Prostate gland (tissue), 2 donors: ENCODE data around the gene COL23A1. TPM values are rescaled to one million over a fixed set of nuclear protein-coding genes. Genes with fewer than 3 reads are reported as not detected.
"Not testable (repeated sequence)": the region's sequence is repeated elsewhere in the genome, so short reads cannot be mapped to it uniquely, and the experiment has no call there.

ENCODE experiments used
- DNase-seq: peaks from one replicate; pipeline ENCODE4 v3.0.0-alpha.2; 2019; ENCODE audit warnings: low spot score
- H3K27ac ChIP-seq, 2 donors: fragments of 200-600 bp; sonication (generic); 2 replicates each; pipeline ENCODE4 v1.5.1; 2017 to 2019
- H3K27me3 ChIP-seq: fragments of 200-600 bp; sonication (generic); replicated peaks from 2 replicates; pipeline ENCODE4 v1.5.1; 2019; ENCODE audit not compliant: insufficient read depth
- H3K36me3 ChIP-seq, 2 donors: fragments of 200-600 bp; sonication (generic); 1 replicate in 1 of 2; 2 replicates in 1 of 2; pipeline versions ENCODE4 v1.5.1 to v1.8.1; 2017 to 2019
- H3K4me1 ChIP-seq: fragments of 200-600 bp; sonication (generic); replicated peaks from 2 replicates; pipeline ENCODE4 v1.5.1; 2019
- H3K4me3 ChIP-seq, 2 donors: fragments of 200-600 bp; sonication (generic); 2 replicates each; pipeline ENCODE4 v1.5.1; 2017 to 2019
- H3K9me3 ChIP-seq: fragments of 200-600 bp; sonication (generic); 2 replicates; pipeline ENCODE4 v1.5.1; 2017
- POLR2A ChIP-seq: fragments of 450-650 bp; IDR thresholded peaks from one replicate; pipeline ENCODE4 v1.6.1; 2016; ENCODE audit warnings: antibody characterized with exemption, mild to moderate bottlenecking
- POLR2AphosphoS5 ChIP-seq: sonication (generic); formaldehyde crosslinking; IDR thresholded peaks from one replicate; pipeline ENCODE4 v1.6.1; 2017; ENCODE audit warnings: antibody characterized with exemption
- WGBS: methylation state at CpG from one replicate; pipeline ENCODE4 v1.1.5; 2018; 5-methylcytosine and 5-hydroxymethylcytosine counted together
- intact Hi-C: fragments of 100-400 bp; cut with DNase I; formaldehyde crosslinking; loops from one replicate; pipeline ENCODE4 v1.14.2; 2022
- total RNA-seq, 2 donors: library from RNA; depleted of rRNA; stranded (reverse); fragments of >200 nt; gene quantifications; one replicate each; pipeline ENCODE4 v1.1.0, GENCODE V29; 2016
- TF ChIP-seq, protein P1 (sequence below), 4 experiments: fragments of 200-600 bp in 2 of 4; fragments of 450-650 bp in 2 of 4; sonication (generic) in 2 of 4; IDR thresholded peaks; 1 replicate in 3 of 4; 2 replicates in 1 of 4; pipeline ENCODE4 v1.5.1; 2016 to 2019; ENCODE audit warnings: antibody characterized with exemption in 4 of 4, mild to moderate bottlenecking in 2 of 4, moderate library complexity in 2 of 4

COL23A1 gene
- total RNA-seq, 2 donors from 2014 or later = 2.7 to 6.1 TPM

DNA sequence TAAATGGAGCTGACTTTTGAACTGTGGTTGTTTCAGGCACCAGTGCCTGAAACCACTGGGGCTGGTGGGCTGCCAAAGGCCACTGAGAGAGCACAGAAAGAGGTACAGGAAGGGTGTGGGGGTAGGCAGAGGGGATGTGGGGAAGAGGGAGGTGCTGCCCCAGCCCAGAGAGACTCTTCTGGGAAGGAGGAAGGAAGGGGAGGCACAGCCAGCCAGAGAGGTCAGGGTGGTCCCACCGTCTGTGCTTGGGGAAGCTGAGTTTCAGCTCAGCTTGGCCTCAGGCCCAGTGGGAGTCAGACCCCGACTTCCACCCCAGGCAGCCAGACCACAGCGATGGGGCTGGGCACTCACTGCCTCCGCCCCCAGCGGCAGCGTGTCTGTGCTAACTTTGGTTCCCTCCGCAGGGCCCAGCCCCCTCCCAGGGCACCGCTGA, 348.9 kb downstream of the COL23A1 start:
- Histone ChIP-seq H3K27ac (no peak overlapping the region), H3K27me3 (no peaks in the 10 kb centered on the region)
- TF ChIP-seq POLR2AphosphoS5 (no peak), POLR2A (no peak)
- TF ChIP-seq, protein P1, sequence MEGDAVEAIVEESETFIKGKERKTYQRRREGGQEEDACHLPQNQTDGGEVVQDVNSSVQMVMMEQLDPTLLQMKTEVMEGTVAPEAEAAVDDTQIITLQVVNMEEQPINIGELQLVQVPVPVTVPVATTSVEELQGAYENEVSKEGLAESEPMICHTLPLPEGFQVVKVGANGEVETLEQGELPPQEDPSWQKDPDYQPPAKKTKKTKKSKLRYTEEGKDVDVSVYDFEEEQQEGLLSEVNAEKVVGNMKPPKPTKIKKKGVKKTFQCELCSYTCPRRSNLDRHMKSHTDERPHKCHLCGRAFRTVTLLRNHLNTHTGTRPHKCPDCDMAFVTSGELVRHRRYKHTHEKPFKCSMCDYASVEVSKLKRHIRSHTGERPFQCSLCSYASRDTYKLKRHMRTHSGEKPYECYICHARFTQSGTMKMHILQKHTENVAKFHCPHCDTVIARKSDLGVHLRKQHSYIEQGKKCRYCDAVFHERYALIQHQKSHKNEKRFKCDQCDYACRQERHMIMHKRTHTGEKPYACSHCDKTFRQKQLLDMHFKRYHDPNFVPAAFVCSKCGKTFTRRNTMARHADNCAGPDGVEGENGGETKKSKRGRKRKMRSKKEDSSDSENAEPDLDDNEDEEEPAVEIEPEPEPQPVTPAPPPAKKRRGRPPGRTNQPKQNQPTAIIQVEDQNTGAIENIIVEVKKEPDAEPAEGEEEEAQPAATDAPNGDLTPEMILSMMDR (IDR thresholded peaks at IDR 0.05) = no peak

DNA sequence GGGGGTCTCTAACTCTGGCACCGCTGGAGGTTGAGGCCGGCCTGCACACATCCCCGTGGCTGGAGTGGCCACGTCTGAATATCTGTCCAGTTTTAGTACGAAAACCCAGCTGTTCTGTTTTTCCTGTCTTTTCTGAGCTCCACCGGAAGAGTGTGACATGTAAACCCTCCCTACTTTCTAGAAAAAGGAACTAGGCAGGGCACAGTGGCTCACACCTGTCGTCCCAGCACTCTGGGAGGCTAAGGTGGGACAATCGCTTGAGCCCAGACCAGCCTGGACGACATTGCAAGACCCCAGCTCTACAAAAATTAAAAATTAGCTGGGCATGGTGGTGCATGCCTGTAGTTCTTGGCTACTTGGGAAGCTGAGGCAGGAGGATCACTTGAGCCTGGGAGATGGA, 349.4 kb downstream of the COL23A1 start:
- 80% methylated on average over 9 of the region's 9 CpGs for WGBS
- H3K9me3 ChIP-seq = no peaks in the 10 kb centered on the region
- intact Hi-C loops = no loop called here
- H3K27ac ChIP-seq = no peak overlapping the region
- no peaks in the 10 kb centered on the region for H3K4me1 ChIP-seq
- DNase-seq = no peak
- TF ChIP-seq, protein P1 (IDR thresholded peaks at IDR 0.05) = no peak
- TF ChIP-seq POLR2A = no peak
- no peak for TF ChIP-seq POLR2AphosphoS5
- H3K27me3 ChIP-seq = no peaks in the 10 kb centered on the region
- no peaks in the 10 kb centered on the region for H3K36me3 ChIP-seq
- H3K4me3 ChIP-seq = no peak overlapping the region

More for the DNA sequence above, 348.9 kb downstream of the COL23A1 start:
- intact Hi-C loops = no loop called here
- Histone ChIP-seq H3K4me3 (no peak overlapping the region), H3K4me1 (no peaks in the 10 kb centered on the region), H3K9me3 (no peaks in the 10 kb centered on the region), H3K36me3 (no peaks in the 10 kb centered on the region)
- WGBS = 71% methylated on average over 8 of the region's 8 CpGs
- no peak for DNase-seq

DNA sequence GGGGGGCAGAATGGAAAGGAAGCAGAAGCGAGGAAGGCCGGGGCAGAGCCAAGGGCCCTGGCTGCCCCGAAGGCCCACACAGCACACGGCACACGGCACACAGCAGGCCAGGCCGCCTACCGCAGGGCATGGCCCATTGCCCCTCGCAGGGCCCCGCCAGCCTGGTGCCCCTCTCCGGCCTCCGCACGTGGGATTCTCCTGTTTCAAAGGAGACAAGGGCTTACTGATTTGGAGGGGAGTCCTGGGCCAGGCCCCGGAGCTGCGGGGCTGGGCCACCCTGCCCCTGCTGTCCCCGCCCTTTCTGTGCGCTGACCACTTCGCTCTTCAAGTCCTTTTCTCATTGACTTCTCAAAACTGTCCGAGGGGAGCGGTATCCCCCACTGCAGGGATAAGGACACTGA, 349.9 kb downstream of the COL23A1 start:
- Histone ChIP-seq H3K36me3 (no peaks in the 10 kb centered on the region), H3K27me3 (no peaks in the 10 kb centered on the region), H3K4me3 (no peak overlapping the region), H3K9me3 (no peaks in the 10 kb centered on the region), H3K27ac (peak overlapping the region in 1 of 2 donors; percentile 38), H3K4me1 (no peaks in the 10 kb centered on the region)
- TF ChIP-seq POLR2AphosphoS5 (no peak), POLR2A (no peak)
- TF ChIP-seq, protein P1 (IDR thresholded peaks at IDR 0.05) = no peak
- intact Hi-C loops = no loop called here
- 87% methylated on average over 15 of the region's 19 CpGs for WGBS
- no peak for DNase-seq

DNA sequence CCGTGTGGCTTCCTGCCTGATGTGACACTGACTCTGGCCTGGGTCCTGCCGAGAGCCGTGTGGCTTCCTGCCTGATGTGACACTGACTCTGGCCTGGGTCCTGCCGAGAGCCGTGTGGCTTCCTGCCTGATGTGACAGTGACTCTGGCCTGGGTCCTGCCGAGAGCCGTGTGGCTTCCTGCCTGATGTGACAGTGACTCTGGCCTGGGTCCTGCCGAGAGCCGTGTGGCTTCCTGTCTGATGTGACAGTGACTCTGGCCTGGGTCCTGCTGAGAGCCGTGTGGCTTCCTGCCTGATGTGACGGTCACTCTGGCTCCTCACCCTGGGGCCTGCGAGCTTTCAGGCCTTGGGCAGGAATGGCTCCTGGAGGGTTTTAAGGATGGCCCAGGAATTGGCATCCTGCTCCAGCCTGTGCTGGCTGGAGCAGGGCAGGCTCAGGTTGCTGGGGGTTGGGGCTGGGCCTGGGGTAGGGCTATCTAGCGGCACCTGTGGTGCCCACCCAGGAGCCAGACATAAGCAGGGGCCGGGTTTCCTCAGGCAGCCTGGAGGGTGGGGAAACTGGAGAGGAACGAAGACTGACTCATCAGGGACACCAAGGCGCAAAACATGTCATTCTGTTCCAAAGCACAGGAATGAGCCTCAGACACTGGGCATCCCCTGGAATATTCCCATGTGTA, 350.4 kb downstream of the COL23A1 start:
- WGBS = 70% methylated on average over 6 of the region's 16 CpGs
- intact Hi-C loops = not testable (repeated sequence)

DNA sequence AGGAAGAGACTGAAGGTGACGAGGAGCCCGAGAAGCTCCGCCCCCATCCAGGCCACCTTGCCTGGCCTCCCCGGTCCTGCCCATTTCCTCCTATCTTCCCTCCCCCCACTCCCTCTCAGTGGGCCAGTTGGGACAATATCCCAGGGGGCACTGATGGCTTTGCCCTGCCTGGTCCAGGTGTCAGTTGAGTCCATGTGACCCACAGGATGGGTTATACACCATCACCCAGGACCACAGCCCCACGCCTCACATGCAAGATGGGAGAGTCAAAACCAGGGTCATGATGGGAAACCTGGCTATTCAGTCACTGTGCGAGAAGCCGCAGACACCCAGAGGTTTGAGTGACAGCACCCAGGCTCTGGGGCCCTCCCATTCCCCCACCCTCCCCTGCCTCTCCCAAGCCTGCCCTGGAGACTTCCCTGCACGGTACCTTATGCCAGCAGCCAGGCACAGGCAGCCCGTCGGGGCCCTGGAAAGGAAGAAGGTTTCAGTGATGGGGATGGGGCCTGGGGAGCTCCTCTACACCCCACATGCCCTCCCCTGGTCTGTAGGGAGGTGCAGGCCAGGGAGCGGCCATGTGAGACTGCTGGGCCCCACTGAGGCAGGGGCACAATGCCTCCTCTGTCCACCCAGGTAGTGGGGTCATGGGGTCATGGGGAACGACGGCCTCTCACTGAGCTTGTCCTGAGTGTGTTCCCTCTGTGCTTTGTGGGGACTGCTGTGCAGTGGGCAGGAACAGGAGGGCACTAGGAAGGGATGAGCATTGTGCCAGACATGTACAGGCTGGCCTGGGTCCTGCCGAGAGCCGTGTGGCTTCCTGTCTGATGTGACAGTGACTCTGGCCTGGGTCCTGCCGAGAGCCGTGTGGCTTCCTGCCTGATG, 351.2 kb downstream of the COL23A1 start:
- Histone ChIP-seq H3K27me3 (no peaks in the 10 kb centered on the region), H3K4me3 (no peak overlapping the region), H3K36me3 (no peaks in the 10 kb centered on the region), H3K4me1 (no peaks in the 10 kb centered on the region), H3K27ac (peak overlapping the region; percentile 23 to 39), H3K9me3 (no peaks in the 10 kb centered on the region)
- intact Hi-C loops = no loop called here
- DNase-seq = no peak
- 58% methylated on average over 17 of the region's 17 CpGs for WGBS
- TF ChIP-seq POLR2A (no peak), POLR2AphosphoS5 (no peak)
- TF ChIP-seq, protein P1 (IDR thresholded peaks at IDR 0.05) = no peak

More for the DNA sequence above, 350.4 kb downstream of the COL23A1 start:
- not testable (repeated sequence) for H3K4me1 ChIP-seq, H3K36me3 ChIP-seq, H3K9me3 ChIP-seq, H3K4me3 ChIP-seq, DNase-seq, H3K27me3 ChIP-seq
- H3K27ac ChIP-seq = peak overlapping the region in 1 of 2 donors; percentile 38
